HuH-7 (cell line): ENCODE data around the gene AGAP1.

Experiments used
- DNase-seq: peaks from one replicate; pipeline ENCODE4 v3.0.0; 2011; ENCODE audit warnings: low spot score

Gene AGAP1

GRCh38 chr2:235666213-235666781 lies 172.5 kb downstream of the AGAP1 start:
- peak; percentile 71 for DNase-seq

- DNase-seq, result no peak
These were observed 174.9 kb downstream of the AGAP1 start for GRCh38 chr2:235668782-235669181.

- DNase-seq, result peak; percentile 62
These were observed 175.5 kb downstream of the AGAP1 start for GRCh38 chr2:235669269-235669831.

GRCh38 chr2:235669983-235670962 lies 176.4 kb downstream of the AGAP1 start:
- peak; percentile 74 for DNase-seq

GRCh38 chr2:235670974-235671787 lies 177.3 kb downstream of the AGAP1 start:
- no peak for DNase-seq

- DNase-seq, result no peak
These were observed 178.9 kb downstream of the AGAP1 start for GRCh38 chr2:235672720-235673119.

- DNase-seq, result no peak
These were observed 180.3 kb downstream of the AGAP1 start for GRCh38 chr2:235674146-235674545.

GRCh38 chr2:235674812-235675211 lies 181.0 kb downstream of the AGAP1 start:
- DNase-seq, result no peak

- peak; percentile 24 for DNase-seq
These were observed 182.1 kb downstream of the AGAP1 start for GRCh38 chr2:235675678-235676535.

- no peak for DNase-seq
These were observed 182.6 kb downstream of the AGAP1 start for GRCh38 chr2:235676536-235676799.

GRCh38 chr2:235677276-235677788 lies 183.5 kb downstream of the AGAP1 start:
- no peak for DNase-seq

- DNase-seq, result no peak
These were observed 184.1 kb downstream of the AGAP1 start for GRCh38 chr2:235677937-235678336.

GRCh38 chr2:235678712-235679111 lies 184.9 kb downstream of the AGAP1 start:
- no peak for DNase-seq

- DNase-seq, result no peak
These were observed 185.6 kb downstream of the AGAP1 start for GRCh38 chr2:235679471-235679870.

GRCh38 chr2:235685024-235685721 lies 191.3 kb downstream of the AGAP1 start:
- DNase-seq, result no peak

GRCh38 chr2:235688511-235689426 lies 194.9 kb downstream of the AGAP1 start:
- DNase-seq, result no peak

GRCh38 chr2:235689427-235689853 lies 195.6 kb downstream of the AGAP1 start:
- no peak for DNase-seq

GRCh38 chr2:235690082-235690808 lies 196.4 kb downstream of the AGAP1 start:
- DNase-seq, result no peak
